ENCODE results near the gene IFITM5. TPM values are rescaled to one million over a fixed set of nuclear protein-coding genes. Genes with fewer than 3 reads are reported as not detected.

IFITM5 gene
- total and polyA plus RNA-seq, 9 of the 15 experiments (the other 6 are each of a cell fraction or from before 2014, with no cell fraction given): 0.19 TPM; not detected in 8

GRCh38 chr11:324593-325517, 25.5 kb upstream of the IFITM5 start (continued):
- peak; percentile 27; the same call in 1 of the 2 replicates for TF ChIP-seq HMBOX1 (IDR thresholded peaks at IDR 0.05)
- peak; percentile 75 for TF ChIP-seq MGA (IDR thresholded peaks at IDR 0.05)
- TF ChIP-seq CUX1 (CRISPR knock-in tag; IDR thresholded peaks at IDR 0.05): peak; percentile 84
- peak; percentile 99 for TF ChIP-seq TFE3 (CRISPR knock-in tag; IDR thresholded peaks at IDR 0.05)

Measured in K562 (cell line).